ENCODE data around the gene PTPN7.
A peak's percentile ranks its signal among the peaks of the same experiment; 100 is the strongest.
"Not testable (repeated sequence)": the region's sequence is repeated elsewhere in the genome, so short reads cannot be mapped to it uniquely, and the experiment has no call there.

The PTPN7 gene

DNA sequence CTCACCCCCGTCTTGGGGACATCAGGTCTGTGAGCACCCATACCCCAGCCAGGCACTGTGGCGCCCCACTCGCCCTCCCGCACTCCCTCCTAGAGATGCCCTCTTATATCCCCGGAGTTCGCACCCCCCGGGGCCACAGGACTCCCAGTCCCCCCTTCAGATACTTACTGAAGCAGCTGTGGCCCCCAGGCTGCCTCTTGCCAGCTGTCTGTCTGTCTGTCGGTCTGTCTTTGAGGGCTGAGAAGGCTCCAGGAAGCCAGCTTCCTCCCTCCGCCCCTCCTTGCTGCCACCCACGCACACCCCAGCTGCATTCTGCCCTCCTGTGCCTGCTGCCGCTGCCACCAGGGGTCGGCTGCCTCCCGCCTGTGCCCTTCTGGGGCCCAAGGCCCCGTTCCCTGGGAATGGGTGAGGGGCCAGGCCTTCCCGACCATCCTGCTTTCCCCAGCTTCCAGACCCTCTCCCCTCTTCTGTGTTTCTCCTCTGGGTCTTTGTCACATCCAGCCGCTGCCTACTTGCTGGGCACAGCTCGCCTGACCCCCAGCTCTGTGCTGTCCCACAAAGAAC is at the start of gene PTPN7:
Gene PTPN7 (minus strand): TSS at position 226 of the 564 bp plus-strand sequence. CDS start 1,200 bp downstream, outside the sequence.
- no peak for DNase-seq

DNA sequence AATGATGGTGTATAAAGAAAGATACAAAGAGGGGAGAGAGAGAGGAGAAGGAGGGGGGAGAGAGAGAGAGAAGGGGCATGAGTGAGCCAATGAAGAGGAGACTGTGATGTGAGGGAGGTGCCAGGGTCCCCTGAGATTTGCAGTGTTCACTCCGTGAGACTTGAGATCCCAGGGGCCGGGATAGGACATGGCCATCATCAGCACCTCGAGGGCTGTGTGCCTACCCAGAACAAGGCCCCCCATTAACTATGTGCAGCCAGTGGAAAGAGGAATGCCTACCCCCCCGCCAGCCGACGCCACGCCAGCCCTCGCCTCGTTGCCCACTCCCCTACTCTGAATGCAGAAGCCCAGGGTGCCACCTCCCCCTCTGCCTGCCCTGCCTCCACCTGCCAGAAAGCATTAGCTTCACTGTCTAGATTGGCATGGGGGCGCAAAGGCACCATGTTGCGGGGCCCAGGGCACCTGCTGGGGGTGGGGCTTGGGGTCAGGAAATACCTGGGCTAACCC is 48.0 kb upstream of the PTPN7 start:
- no peak for DNase-seq

DNA sequence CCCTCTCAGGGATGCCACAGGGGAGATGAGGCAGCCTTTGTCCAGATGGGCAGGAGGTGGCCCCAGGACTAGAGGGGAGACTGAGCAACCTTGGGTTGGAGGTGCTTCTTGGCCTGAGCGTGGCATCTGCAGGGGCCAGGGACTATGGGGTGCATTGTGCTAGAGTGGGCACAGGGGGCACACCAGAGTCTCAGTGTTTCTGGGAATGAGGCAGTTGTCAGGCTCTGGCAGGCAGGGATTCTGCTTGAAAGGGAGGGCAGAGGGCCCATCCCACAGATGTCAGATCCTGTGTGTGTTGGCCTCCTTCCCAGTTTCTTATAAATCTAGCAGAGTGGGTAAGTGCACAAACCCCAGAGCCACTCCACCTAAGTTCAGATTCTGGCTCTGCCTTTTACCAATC is 46.9 kb upstream of the PTPN7 start:
- DNase-seq = no peak

DNA sequence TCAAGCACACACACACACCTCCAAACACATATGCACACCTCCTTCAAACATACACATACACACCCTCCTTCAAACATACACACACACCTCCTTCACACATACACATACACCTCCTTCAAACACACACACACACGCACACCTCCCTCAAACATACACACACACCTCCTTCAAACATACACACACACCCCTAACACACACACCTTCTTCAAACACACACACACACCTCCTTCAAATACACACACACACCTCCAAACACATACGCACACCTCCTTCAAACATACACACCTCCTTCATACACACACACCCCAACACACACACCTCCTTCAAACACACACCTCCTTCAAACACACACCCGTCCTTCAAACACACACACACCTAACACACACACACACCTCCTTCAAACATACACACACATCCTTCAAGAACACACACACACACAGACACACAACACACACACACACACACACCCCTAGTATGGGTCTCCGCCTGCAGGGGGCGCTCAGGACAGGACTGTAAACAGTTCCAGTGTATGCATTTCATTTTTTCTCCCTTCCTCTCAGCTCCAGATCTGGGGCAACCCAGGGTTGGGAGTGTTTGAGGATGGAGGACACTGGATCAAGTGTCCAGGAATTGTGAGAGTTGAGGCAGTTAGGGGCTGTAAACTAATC is 45.3 kb upstream of the PTPN7 start:
- DNase-seq = no peak

DNA sequence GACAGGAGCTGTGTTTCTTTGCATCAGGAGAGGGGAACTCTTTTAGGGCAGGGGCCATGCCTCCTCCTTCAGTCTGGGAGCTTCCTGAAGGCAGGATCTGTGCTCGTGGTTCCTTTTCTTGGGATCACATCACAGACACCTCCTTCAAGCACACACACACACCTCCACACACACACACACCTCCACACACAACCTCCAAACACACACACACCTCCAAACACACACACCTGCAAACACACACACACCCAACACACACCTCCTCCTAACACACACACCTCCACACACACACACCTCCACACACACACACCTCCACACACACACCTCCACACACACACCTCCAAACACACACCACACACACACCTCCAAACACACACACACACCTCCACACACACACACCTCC is 43.7 kb upstream of the PTPN7 start:
- DNase-seq = no peak

DNA sequence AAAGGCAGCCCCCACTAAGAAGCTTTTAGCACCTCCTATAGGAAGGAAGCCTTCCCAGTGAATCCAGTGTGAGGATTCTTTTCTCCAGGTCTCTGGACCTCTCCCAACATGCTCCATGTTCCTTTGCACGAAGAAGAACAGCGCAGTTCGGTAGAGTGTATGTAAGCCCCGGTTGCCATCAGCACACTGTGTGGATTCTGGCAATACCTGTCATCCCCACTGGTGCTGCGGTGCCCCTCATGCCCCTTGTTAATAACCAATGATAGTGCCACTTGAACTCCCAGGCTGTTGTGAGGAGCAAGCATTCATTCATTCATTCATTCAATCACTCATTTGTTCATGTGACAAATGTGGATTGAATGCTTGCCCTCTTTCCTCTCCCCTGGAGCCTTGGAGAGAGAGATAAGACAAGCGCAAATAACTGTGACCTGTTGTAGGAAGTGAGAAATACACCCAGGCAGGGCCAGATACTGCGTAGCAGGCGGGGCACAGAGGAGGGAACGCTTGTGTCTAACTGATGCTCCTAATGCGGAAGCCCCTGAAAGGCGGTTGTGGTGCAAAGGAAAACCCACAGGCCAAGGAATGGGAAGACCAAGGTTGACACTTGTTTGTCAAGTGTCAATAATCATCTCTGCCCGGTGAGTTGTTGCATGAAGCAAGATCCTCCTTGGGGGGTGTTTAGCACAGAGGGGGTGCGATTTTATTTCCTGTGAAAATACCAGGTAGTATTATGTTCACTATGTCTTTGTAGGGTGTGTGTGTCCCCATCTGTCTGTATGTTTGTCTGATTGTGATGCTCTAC is 43.0 kb upstream of the PTPN7 start:
- DNase-seq = no peak

DNA sequence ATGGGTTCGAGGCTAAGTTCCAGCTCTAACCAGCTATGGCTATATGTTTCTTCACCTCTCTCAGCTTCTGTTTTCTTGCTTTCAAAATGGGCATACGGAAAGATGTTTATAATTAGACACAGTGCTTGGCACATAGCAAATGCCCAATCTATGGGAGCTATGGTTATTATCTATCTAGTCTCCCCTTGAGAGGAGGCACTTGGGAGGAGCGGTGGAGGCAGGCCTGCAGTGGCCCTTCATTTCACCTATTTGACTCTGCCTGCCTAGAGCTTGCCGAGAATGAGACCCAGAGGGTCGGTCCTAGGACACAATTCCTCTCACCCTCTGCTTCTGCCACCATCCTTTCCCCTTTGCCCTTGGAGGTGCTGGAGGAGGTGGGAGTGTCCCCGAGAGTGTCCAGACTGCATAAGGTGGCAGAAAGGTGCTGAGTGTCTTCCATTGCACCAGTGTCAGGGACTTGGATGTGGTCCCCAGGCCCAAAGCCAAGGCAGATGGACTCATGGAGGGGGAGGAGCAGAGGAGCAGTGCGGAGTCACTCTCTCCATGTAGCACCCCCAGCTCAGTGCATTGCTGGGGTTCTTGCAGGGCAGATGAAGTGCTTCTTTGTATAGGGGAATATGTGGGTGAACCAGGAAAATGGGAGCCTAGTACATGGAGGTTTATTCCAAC is 42.2 kb upstream of the PTPN7 start:
- no peak for DNase-seq

DNA sequence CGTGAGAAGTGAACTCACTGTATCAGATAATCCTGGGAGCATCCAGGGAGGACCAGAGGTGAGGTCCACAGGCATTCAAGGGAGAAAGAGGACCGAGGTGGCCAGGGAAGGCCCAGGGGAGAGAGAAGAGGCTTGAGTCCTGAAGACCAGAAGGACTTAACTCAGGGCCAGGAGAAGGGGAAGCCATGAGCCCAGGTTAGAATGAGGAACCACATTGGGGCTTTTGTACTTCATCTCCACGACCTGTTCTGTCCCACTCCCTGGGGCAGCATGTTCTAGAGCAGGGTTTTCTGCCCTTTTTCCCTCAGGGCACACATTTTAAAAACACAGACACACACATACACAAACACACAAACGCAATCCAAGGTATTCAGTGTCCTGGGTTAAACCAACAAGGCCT is 41.6 kb upstream of the PTPN7 start:
- DNase-seq = no peak

DNA sequence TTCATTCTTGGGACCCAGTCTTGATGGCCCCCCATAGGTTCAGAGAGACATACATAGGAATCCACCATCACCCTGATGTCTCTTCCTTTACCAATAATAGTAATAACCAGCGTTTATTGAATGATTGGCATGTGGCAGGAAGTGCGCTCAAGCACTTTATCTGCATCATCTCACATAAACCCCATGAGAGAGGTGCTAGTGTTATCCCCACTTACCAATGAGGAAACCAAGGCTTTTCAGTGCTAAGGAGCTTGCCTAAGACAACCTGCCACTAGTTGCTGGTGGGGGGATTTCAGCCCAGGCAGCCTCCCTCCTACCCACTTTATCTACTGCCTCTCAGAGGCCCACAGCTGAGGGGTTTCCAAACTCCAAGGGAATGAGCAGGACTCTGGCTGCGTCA is 40.9 kb upstream of the PTPN7 start:
- DNase-seq = no peak

DNA sequence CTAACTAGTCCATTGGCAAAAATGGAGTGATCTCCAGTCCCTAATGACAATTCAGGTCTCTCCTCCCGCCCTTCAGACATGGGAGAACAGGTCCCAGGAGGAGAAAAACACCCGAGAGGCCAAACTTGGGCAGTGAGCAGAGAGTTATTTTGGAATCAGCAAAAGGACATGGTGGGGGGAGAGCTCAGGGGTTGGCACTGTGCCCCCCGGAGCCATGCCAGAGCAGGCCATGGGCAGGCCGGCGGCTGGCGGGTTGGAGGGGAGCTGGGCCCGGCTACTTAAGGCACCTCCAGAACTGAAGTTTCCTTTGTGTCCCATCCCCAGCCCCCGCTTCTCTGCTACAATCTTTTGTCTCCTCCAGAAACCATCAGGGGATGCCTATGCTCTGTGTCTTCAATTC is 40.3 kb upstream of the PTPN7 start:
- no peak for DNase-seq

DNA sequence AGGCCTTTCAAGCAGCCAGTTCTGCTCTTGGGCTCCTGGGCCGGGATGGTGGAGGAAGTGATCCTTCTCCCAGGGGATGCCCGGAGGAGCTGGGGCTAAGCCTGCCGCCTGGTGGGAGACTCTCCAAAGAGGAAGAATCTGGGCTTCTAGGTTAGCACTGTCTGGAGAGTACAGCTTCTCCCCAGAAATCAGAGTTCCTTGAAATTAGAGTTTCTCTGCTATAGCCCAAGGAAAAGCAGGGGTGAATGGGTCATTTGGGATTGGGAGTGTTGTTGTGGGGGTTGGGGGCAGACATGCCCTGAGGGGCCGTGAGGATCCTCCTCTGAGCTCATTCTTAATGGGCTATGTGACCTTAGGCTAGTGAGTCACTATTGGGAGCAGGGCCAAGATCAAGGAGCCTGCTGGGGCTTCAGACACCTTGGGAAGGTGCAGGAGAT is 39.7 kb upstream of the PTPN7 start:
- no peak for DNase-seq

DNA sequence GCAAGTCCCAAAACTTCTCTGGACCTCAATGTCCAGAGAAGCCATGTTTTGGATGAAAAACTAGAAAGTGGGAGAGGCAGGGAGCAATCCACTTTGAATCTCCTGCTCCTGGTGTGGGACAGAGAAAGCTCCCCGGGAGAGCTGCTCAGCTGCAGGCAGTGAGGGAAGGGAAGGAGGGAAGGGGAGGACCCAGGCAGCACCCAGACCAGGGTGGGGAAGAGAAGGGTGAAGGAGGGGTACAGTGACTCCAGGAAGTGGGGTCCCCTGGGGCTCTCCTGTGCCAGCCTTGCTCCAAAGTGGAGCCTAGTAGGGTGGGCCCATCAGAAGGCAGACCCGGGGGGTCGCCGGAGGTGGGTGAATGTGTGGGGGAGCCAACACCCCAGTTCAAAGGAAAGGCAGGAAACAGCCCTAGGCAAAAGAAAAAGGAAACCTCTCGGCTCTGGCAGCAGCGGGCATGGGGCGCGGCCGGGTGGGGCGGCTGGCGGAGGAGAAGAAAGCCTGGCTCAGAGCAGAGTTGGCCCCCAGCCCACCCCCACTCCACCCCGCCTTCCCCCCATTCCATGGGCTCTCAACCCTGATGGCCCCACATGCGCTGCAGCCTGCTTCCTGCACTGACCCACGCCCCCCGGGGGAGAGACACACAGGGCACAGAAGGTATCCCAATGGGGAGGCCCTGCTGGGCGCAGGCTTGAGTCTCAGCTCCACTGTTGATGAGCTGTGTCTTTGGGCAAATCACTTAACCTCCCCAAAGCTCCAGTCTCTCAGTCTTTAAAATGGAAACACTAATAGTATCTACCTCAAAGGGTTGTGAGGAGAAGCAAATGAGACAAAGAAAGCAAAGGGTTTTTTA is 38.9 kb upstream of the PTPN7 start:
- no peak for DNase-seq

DNA sequence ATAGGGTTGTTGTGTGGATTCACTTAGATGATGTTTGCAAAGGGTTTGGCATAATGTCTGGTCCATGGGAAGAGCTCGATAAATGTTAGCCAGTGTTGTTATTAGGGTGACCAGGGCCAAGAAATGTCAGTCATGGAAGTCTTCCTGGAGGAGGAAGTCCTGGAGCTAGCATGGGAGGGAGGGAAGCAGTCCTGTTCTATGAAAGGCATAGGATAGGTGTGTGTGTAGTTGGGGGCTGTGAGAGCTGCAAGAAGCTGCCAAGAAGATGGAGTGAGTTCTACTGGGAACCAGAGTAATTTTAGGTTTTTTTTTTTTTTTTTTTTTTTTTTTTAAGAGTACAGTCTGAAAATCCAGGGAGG is 37.9 kb upstream of the PTPN7 start:
- DNase-seq = no peak

DNA sequence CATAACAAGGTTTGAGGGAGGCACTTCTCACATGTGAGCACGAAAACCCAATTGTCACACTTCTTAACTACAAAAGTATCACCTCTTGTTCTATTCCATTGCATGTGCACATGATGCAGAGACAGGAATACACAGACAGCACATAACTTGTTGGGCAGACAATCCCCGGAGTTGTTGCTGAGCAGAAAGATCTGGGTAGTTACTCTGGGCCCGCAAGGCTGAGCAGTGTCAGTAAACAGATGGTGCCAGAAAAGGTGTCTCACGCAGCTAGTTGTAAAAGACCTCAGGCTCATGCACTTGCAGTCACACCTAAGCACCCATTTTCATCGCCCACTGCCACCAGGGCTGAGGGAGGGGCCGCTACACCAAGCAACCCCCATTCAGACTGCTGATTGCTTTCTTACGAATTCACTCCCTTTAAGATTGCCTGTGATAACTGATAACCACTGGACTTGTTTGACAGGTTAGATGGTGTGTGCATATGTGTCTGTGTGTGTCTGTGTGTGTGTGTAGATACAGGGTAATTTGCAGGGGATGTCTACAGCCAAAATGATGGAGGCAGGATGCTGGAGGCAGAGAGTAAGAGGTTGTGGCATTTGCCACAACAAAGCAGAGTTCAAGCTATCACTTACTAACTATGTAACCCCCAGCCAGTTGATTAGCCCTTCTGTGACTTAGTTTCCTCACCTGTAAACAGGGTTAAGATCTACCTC is 37.4 kb upstream of the PTPN7 start:
- DNase-seq = no peak

DNA sequence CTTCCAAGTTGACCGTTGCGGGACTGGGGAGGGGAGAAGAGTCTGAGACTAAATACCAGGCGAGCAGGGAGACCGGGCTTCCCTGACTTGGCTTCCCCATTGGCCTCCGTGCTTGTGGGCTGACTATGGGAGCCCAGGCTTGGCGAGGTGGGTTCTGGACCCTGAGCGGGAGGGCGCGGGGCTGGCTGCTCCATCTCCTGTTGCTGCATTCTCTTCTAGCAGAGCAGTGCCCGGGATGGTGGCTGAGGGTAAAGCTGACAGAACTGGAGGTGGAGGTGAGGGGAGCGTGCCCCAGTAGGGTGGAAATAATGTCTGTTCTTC is 33.9 kb upstream of the PTPN7 start:
- DNase-seq = no peak

DNA sequence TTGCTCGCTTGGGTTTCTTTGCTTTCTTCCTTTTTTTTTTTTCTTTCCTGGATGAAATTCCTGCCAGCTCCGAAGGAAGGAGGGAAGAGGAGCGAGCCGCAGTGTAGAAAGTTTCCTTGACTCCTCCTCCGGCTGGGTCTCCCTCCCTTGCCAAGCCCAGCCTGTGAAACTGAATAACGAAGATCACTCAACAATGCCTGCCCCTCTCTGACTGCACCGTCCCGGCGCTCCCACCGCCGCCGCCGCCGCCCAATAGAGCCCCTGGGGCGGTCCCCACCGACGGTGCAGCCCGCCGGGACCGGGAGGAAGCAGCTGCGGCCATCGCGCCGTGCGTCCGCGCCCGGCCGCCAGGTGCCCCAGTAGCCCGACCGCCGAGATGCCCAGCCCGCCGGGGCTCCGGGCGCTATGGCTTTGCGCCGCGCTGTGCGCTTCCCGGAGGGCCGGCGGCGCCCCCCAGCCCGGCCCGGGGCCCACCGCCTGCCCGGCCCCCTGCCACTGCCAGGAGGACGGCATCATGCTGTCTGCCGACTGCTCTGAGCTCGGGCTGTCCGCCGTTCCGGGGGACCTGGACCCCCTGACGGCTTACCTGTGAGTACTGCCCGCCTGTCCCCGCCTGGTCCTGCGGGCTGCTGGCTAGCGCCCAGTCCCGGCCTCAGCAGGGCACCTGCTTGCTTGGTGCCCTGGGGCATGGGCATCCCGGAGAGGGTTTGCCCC is 33.4 kb upstream of the PTPN7 start, which contains the start of gene LGR6:
Gene LGR6 (plus strand): TSS at position 186 of the 714 bp plus-strand sequence. CDS start 191 bp downstream, at position 377.
- DNase-seq = no peak

DNA sequence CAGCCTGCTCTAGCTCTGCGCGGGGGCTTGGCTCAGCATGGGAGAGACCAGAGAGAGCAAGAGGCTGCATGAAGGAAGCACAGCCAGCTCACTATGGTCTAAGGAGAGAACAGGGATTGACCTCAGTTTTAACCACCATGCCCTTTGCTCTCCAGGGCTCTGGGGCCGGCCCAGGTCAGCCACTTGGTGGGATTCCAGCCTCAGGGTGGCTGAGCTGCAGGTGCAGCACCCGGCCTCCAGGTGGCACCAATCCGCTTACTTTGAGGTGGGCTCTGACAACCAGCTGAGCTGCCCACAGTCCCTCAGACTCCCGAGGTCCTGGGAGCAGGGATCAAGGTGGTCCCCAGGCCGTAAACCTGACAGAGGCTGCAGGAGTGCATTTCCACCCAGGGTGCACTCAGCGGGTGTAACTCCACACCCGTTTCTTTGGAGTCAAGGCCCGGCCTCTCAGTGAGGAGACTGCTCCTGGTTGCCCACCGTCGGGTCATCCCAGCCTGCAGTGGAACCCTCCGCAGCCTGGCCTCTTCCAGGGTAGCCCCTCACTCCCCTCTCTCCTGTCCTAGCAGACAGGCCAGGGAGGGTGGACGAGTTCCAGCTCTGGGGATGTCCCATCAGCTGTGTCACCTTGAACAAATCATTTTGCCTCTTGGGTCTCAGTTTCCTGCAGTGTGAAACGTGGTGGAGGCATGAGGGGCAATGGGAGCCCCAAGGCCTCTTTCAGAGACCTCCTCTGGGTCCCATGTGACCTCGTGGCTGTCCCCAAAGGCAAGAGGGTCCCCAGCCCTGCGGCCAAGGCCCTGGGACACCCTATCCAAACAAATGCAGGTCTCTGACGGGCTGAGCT is 32.6 kb upstream of the PTPN7 start:
- DNase-seq = peak; percentile 12

DNA sequence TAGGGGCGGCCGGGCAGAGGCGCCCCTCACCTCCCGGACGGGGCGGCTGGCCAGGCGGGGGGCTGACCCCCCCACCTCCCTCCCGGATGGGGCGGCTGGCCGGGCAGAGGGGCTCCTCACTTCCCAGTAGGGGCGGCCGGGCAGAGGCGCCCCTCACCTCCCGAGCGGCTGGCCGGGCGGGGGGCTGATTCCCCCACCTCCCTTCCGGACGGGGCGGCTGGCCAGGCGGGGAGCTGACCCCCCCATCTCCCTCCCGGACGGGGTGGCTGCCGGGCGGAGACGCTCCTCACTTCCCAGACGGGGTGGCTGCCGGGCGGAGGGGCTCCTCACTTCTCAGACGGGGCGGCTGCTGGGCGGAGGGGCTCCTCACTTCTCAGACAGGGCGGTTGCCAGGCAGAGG is 31.0 kb upstream of the PTPN7 start:
- not testable (repeated sequence) for DNase-seq

DNA sequence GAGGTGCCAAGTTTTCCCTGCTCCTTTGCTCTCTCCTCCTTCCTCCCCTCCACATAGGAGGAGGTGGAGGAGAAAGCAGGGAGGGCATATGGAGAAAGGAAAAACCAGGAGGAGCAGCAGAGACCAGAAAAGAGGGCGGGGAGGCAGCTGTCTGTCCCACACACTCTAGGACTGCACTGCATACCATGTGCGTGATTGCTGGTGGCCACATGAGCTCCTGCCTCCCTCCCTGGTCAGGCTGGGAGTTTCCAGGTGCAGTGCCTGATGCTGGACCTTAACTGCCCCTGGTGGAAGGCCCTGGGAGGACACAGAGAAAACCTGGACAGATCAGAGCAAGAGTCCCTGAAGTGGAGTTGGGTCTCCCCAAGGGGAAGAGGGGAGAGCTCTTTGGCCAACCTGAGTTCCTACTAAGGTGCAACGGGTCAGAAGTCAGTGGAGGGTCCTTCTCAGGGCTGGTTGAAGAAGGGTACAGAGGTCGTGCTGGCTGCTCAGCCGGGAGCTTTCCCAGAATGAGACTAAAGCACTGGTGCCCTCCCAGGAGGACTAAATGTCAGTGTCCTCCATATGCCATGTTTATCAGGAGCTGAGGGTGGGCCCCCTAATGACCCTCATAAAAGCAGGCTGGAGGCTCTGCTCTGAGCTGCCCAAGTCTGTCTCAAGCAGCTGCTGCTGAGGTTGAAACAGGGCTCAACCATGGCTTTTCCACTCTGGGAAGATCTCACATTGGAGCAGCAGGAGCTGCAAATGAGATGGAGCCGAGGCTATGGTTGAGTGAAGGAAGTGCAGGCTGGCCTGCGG is 29.7 kb upstream of the PTPN7 start:
- DNase-seq = no peak

Measured in NCI-H748 treated with DMSO at 0.1 percent for 48 hours (cell line).